OCI-M1 (cell line): ENCODE results near the gene TSSC4.

Experiments
- DNase-seq: peaks from one replicate; lab custom pipeline; 2025; lab: John Stamatoyannopoulos, UW

Gene TSSC4

DNA sequence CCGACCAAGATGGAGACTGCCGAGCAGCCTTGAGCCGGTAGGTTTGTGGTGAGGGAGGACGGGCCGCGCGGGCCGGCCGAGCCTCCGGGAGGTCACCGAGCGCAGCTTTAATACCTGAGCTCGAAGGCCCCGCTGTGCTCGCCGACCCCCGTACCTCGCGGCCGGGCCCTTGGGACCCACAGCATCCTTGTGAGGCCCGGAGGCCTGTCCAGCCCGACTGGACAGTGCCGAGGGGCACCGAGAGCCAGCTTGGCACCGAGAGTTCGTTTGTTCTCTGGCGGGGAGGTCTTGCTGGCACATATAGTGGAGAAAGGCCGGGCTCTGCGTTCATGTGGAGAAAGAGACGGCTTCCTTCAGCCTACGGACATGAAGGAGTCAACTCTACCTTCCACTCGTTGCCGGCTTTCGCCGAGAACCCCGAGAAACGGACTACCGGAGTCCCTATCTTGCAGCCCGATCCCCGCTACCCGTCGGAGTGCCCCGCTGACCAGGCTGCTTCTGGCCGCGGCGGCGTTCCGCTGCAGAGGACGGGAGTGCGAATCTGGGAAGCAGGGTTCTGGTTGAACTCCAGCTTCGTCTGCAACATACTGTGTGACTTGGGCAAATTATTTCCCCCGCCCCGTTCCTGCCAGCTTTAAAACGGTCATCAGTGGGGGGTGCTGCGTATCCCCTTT, 349 bp downstream of the TSSC4 start:
- no peak for DNase-seq

GRCh38 chr11:2401436-2401984, 960 bp downstream of the TSSC4 start:
- DNase-seq: no peak

DNA sequence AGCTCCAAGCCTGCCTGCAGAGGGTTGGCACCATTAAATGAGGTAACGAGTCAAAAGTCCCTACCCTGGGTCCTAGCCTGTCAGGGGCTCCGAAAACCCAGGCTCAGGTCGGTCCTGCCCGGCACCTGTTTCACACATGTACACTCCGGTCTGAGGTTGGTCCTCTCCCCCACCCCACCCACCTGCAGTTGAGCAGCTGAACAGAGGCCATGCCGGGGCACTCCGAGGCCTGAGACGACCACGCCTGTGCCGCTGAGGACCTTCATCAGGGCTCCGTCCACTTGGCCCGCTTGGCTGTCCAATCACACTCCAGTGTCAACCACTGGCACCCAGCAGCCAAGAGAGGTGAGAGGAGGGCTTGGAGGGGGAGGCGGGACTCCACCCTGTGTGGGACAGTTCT, 1.6 kb downstream of the TSSC4 start:
- DNase-seq: no peak

GRCh38 chr11:2402890-2403645, 2.5 kb downstream of the TSSC4 start:
- no peak for DNase-seq

GRCh38 chr11:2404735-2405196, 4.2 kb downstream of the TSSC4 start:
- no peak for DNase-seq

DNA sequence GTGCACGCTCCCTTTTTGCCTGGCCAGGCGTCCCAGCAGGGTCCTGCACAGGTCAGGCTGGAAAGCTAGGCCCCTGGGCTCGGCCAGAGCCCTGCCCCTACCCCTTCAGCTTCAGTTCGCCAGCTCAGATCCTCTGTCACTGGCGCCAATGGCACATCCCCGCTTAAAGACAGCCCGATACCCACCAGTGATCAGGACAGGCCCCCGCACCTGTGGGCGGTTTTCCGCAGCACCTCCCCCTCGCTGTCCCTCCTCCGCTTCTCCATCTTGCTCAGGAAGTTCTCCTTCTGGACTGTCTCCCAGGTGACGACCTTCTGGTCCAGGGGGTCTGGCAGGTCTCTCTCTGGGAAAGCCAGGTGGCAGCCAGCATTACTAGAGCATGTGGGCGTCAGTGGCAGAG, 5.9 kb downstream of the TSSC4 start:
- DNase-seq: no peak

DNA sequence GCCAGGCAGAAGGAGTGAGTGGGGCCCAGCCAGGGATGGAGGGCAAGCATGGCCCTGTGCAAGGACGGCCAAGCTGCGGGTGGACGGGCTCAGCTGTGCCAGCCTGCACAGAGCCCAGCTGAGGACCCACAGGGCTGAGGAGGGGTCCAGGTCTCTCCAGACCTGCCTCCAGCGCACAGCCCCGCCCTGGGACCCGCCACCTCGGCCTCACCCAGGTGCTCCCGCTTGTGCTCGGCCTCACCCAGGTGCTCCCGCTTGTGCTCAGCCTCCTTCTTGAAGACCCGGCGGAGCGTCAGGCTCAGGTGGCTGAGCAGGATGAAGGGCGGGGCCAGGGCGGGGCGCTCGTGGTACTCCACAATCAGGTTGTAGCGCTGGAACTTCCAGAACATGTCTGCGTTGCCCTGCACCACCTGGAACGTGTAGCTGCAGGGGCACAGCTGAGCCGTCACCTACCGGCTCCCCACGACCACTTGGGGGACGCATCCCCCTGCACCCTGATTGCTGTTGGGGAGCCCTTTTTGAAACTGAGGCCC, 6.4 kb downstream of the TSSC4 start:
- no peak for DNase-seq

DNA sequence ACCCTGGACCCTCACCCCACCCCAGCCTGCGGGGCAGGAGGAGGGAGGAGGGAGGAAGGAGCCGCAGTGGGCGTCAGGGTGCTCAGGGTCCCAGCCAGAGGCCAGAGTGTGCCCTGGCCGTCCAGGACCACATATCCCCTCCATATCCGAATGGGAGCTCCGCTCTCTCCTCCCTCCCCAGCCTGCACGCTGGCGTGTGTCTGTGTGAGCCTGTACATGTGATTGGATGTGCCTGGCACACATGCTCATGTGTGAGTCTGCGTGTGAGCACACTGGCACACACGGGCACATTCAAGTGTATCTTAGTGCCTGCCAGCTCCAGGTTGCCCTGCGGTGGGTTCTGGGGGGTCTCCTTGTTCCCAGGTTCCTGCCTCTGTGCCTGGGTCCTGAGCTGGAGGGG, 8.1 kb downstream of the TSSC4 start:
- DNase-seq: no peak

DNA sequence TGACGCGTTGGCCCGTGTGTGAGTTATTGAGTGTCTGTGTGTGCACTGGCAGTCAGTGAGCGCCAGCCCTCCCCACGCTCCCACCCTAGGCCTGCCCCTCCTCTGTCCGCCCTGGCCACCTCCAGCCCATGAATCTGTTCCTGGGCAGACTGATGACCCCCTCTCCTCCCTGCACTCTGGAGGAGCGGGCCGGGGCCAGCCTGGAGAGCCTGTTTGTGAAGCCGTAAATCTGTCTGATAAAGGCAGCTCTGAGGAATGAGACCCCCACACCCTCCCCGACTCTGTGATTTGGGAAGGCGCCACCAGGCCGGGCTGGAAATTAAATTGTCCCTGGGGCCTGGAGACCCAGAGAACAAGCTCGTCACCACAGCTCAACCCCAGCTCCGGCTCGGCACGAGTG, 8.6 kb downstream of the TSSC4 start:
- no peak for DNase-seq

DNA sequence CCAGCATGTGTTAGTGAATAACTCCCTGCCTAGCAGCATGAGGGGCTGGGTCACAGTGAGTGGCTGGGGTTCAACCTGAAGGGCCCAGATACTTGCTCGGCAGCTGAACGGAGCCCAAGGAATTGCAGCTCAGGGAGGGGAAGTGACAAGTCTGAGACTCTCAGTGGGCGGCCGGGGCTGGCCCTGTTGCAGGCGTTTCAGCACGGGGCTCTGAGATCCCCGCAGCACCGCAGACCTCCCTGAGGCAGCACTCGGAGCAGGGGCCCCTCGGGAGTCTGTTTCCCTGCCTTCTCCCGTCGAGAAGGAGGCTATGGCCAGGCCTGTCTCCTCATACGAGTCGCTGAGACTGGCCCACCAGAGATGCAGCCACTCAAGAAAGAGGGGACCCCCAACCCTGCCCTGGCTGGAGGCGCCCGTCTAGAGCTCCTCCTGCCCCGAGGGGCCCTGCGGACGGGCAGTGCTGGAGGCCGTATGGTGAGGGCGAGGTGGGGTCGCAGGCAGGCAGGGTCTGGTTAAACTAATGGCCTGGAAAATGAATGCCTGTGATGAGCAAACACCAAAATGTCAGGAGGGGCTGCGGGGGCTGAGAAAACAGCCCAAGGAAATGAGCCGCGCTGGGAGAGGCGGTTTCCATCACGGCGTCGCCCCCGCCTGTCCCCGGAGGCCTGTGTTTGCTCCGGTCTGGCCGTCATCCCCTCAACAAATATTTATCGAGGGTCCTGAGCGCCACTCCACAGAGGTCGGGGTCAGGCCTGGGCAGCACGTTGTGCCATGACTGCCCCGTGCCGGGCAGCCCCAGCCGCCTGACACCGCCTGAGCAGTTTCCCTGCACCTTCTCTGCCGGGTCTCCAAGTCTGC, 9.3 kb downstream of the TSSC4 start:
- no peak for DNase-seq

GRCh38 chr11:2410616-2411015, 10.1 kb downstream of the TSSC4 start:
- DNase-seq: no peak

GRCh38 chr11:2411446-2412305, 11.1 kb downstream of the TSSC4 start:
- DNase-seq: no peak

GRCh38 chr11:2412323-2412722, 11.8 kb downstream of the TSSC4 start:
- DNase-seq: no peak

DNA sequence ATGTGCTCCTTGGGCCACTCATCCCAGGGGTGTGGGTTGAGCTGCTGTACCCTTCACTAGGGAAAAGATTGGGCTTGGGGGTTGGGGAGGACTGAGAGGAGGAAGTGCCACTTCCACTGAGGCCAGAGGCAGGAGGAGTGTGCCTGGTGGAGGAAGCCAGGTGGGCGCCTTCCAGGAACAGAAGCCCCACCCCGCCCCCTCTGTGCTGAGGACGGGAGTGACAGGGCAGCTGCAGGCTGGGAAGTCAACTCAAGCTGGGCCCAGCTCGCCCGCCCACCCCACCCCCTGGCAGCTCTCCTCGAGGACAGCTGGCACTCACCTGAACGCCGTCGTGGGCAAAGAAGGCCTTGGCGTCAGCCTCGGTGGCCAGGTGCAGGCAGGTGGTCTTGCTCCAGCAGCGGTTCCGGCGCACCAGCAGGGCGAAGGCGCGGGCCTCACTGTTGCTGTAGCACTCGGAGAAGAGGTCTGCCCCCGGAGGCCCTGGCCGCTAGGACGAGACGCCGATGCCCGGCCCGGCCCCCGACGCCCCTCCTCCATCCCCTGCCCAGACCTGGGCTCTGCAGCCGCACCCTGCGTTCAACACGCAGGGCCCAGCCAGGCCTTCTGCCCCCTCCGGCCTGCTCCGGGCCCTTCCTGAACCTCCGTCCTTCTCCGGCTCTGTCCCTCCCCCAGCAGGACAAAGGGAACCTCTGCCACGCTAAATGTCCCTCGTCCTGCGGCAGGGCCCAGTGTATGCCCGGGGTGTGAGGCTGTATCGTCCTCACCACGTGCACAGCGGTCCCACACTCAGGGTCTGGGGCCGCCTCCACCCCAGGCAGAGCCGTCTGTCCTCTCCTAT, 13.4 kb downstream of the TSSC4 start:
- DNase-seq: no peak

- no peak for DNase-seq
Observed at GRCh38 chr11:2414616-2415015, 14.1 kb downstream of the TSSC4 start.

GRCh38 chr11:2415171-2415570, 14.6 kb downstream of the TSSC4 start:
- no peak for DNase-seq

- no peak for DNase-seq
Observed at GRCh38 chr11:2415601-2416380, 15.2 kb downstream of the TSSC4 start.

- no peak for DNase-seq
Observed at GRCh38 chr11:2416765-2417164, 16.2 kb downstream of the TSSC4 start.
